ENCODE measurements around the gene FBXL15.
"Not testable (repeated sequence)": the region's sequence is repeated elsewhere in the genome, so short reads cannot be mapped to it uniquely, and the experiment has no call there.

The FBXL15 gene

GRCh38 chr10:102431452-102432124 lies 11.0 kb downstream of the FBXL15 start:
- DNase-seq (ENCODE audit: low read depth): no peak

DNA sequence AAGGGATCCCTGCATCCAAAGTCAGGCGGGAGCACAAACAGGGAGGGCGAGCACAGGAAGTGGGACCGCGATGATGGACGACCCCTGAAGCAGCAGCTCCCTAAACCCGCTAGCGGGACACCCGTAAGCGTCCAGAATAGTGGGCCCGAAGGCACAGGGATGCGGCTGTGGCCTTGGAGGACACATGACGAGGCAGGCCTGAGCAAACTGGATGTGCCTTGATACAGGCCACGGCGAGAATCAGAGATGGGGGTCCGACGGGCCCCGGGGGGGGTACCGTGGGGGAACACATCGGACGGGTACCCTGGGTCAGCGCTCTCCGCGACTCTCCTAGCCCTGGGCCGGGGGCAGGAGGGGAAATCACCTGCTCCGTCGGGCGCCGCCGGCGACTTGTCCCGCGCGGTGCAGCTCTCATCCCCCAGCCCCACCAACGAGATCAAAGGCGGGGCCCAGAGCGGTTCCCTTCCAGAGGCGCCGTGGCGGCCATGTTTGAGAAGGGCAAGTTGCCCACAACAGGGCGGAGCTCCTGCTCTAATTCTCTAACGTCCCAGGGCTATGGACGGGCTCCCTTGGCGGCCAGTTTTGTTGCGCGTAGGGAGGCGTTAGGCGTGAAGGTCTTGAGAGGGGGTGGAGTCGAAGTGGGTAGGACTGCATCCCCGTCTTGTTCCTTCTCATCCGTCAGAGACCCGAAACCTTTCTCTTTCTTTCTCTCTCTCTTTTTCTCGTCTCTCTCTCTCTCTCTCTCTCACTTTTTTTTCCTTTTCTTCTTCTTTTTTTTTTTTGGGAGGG lies 11.7 kb downstream of the FBXL15 start, which contains the start of gene CUEDC2:
Gene CUEDC2, minus strand, starts transcription at position 413 of the 789 bp plus-strand sequence. CDS start 7,386 bp downstream, outside the sequence.
- peak; percentile 94 for DNase-seq (ENCODE audit: low read depth)

- DNase-seq (ENCODE audit: low read depth): no peak
These were observed 13.0 kb downstream of the FBXL15 start for GRCh38 chr10:102433619-102434046.

- DNase-seq (ENCODE audit: low read depth): no peak
These were observed 13.9 kb downstream of the FBXL15 start for GRCh38 chr10:102434394-102435132.

DNA sequence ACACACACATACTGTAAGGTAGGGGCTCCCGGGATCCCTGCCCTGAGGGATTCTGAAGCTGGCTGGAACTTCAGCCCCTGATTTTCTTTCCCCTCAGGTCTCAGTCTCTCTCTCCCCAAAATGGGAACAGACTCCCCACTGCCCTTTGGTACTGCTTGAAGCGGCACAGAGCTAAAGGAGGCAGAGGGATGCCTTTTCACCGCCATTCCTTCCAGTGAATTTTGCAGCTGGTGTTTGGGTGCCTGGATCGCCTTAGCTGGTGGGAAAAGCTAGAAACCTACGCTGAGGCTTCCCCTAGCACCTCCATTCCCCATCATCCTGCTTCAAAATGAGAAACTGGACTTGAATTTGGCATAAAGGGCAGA lies 14.5 kb downstream of the FBXL15 start:
- no peak for DNase-seq (ENCODE audit: low read depth)

- no peak for DNase-seq (ENCODE audit: low read depth)
These were observed 15.0 kb downstream of the FBXL15 start for GRCh38 chr10:102435529-102436233.

- DNase-seq (ENCODE audit: low read depth): no peak
These were observed 15.7 kb downstream of the FBXL15 start for GRCh38 chr10:102436312-102436711.

- DNase-seq (ENCODE audit: low read depth): no peak
These were observed 16.9 kb downstream of the FBXL15 start for GRCh38 chr10:102437515-102437914.

DNA sequence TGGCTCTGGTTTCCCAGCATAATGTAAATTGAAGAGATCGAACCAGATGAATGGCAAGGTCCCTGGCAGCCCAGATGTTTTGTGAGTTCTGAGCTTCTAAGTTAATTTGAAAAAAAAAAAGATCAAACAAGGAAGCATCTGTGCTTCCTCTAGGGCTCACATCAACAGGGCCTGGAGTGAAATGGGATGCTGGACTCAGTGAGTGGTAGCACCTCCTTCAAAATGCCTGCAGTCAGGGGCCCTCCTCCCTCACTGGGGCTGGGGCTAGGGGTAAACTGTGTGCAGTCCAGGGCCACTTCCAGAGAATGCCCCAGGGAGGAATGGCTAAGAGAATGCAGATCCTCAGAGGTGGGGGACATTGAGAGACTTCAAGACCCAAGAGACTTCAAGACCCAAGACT lies 17.7 kb downstream of the FBXL15 start:
- no peak for DNase-seq (ENCODE audit: low read depth)

DNA sequence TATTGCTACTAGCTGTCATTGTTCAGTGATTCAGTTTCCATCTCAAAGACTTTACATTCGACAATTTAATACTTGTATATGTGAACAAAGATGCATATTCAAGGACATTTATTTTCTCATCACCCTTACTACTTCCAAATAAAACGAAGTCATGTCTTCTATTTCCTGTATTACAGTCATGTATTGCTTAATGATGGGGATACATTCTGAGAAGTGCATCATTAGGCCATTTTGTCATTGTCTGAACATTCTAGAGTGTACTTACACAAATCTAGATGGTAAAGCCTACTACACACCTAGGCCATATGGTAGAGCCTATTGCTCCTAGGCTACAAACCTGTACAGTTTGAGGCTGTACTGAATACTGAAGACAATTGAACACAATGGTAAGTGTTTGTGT lies 24.2 kb downstream of the FBXL15 start:
- DNase-seq (ENCODE audit: low read depth): no peak

GRCh38 chr10:102449321-102450123 lies 28.9 kb downstream of the FBXL15 start:
- DNase-seq (ENCODE audit: low read depth): no peak

GRCh38 chr10:102450124-102450373 lies 29.4 kb downstream of the FBXL15 start:
- DNase-seq (ENCODE audit: low read depth): no peak

GRCh38 chr10:102450374-102451104 lies 29.9 kb downstream of the FBXL15 start:
- DNase-seq (ENCODE audit: low read depth): peak; percentile 69

GRCh38 chr10:102451105-102451969 lies 30.7 kb downstream of the FBXL15 start, which contains the start of gene C10orf95:
TSS of gene C10orf95 (minus strand) at chr10:102451543. CDS start at chr10:102451093, 450 bp downstream.
- DNase-seq (ENCODE audit: low read depth): no peak

- no peak for DNase-seq (ENCODE audit: low read depth)
These were observed 32.2 kb downstream of the FBXL15 start for GRCh38 chr10:102452672-102453340.

DNA sequence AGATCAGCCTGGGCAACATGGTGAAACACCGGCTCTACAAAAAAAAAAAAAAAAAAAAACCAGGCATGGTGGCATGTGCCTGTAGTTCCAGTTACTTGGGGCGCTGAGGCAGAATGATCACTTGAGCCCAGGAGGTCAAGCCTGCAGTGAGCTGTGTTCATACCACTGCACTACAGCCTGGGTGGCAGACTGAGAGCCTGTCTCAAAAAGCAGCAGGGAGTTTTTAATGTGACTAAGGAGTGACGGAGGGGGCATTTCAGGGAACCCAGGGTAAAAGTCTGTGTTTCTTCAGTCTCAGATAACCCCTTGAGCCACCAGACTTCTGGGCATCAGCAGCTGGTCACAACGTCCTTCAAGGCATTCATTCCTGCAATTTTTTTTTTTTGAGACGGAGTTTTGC lies 32.9 kb downstream of the FBXL15 start:
- no peak for DNase-seq (ENCODE audit: low read depth)

DNA sequence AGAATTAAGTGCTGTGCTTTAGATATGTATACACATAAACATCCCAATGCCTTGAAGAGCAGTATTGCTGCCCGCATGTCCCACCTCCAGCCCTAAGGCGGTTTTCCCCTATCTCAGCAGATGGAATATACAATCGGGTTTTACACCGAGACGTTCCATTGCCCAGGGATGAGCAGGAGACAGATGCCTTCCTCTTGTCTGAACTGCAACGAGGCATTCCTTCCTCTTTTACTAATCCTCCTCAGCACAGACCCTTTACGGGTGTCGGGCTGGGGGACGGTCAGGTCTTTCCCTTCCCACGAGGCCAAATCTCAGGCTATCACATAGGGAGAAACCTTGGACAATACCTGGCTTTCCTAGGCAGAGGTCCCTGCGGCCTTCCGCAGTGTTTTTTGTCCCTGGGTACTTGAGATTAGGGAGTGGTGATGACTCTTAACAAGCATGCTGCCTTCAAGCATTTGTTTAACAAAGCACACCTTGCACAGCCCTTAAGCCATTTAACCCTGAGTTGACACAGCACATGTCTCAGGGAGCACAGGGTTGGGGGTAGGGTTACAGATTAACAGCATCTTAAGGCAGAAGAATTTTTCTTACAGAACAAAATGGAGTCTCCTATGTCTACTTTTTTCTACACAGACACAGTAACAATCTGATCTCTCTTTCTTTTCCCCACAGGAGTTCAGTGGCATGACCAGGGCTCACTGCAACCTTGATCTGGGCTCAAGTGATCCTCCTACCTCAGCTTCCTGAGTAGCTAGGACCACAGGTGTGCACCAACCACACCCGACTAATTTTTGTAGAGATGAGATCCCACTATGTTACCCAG lies 34.2 kb downstream of the FBXL15 start:
- DNase-seq (ENCODE audit: low read depth): not testable (repeated sequence)

DNA sequence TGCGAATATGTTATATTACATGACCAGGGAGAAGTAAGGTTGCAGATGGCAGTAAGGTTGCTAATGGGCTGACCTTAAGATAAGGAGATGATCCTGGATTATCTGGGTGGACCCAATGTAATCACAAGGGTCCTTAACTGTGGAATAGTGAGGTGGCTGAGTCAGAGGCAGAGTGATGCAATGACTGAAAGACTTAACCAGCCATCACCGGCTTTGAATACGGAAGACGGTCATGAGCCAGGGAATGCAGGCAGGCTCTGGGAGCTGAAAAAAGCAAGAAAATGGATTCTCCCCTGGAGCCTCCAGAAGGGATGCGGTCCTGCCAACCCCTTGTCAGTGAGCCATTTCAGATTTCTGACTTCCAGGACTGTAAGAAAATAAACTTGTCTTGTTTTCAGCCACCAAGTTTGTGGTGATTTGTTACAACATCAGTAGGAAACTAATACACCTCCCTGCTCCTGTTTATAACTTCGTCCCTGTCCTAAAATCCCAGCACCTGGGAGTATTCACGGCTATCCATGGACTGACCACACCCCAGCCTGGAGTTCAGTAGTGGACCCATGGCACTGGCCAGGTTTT lies 35.3 kb downstream of the FBXL15 start:
- no peak for DNase-seq (ENCODE audit: low read depth)
